NCI-H2227 (cell line): ENCODE measurements around the gene HOXC5.

Experiments
- DNase-seq: peaks from one replicate; lab custom pipeline; 2025; ENCODE audit not compliant: unreplicated experiment; lab: John Stamatoyannopoulos, UW

The HOXC5 gene

GRCh38 chr12:54019091-54019811 lies 13.6 kb upstream of the HOXC5 start:
- DNase-seq = peak; percentile 47

- DNase-seq = peak; percentile 6
Observed at GRCh38 chr12:54019924-54020590, 12.8 kb upstream of the HOXC5 start.

GRCh38 chr12:54020591-54021405 lies 12.1 kb upstream of the HOXC5 start:
- no peak for DNase-seq

- DNase-seq = peak; percentile 52
Observed at GRCh38 chr12:54021432-54022013, 11.3 kb upstream of the HOXC5 start.

- DNase-seq = no peak
Observed at GRCh38 chr12:54022960-54023884, 9.6 kb upstream of the HOXC5 start.

- no peak for DNase-seq
Observed at GRCh38 chr12:54024127-54024526, 8.7 kb upstream of the HOXC5 start.

- DNase-seq = no peak
Observed at GRCh38 chr12:54024581-54025305, 8.1 kb upstream of the HOXC5 start.

GRCh38 chr12:54025499-54026405 lies 7.1 kb upstream of the HOXC5 start:
- DNase-seq = no peak

GRCh38 chr12:54026640-54027441 lies 6.0 kb upstream of the HOXC5 start:
- DNase-seq = no peak

- no peak for DNase-seq
Observed at GRCh38 chr12:54027442-54027786, 5.4 kb upstream of the HOXC5 start.

GRCh38 chr12:54028314-54029201 lies 4.3 kb upstream of the HOXC5 start, which contains the start of gene HOXC6:
HOXC6 (plus strand) TSS chr12:54028440; CDS start chr12:54028522, 82 bp downstream.
- peak; percentile 37 for DNase-seq

GRCh38 chr12:54029529-54030441 lies 3.1 kb upstream of the HOXC5 start:
- DNase-seq = no peak

- no peak for DNase-seq
Observed at GRCh38 chr12:54030442-54030801, 2.4 kb upstream of the HOXC5 start.

GRCh38 chr12:54030889-54031471 lies 1.9 kb upstream of the HOXC5 start:
- no peak for DNase-seq

- DNase-seq = no peak
Observed at GRCh38 chr12:54031480-54031879, 1.4 kb upstream of the HOXC5 start.
